ENCODE results near the gene MRPL10.

MRPL10 gene

DNA sequence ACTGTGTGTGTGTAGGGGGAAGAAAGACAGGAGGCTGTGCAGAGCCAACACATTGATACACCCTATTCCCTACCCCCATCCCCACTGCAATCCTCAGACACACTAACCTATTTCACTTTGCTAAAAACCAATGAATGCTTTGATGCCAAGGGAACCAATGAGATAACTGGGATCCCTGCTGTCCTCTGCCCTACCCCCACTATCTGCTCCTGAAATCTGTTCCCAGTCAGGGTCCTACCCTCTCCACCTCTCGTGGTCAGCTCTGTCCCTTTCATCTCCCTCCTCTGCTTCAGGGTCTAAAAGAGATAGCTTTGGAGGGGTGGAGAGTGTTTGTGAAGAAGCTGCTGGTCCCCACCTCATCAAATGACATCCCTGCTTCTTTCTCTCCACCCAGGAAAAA, 38.7 kb upstream of the MRPL10 start:
- no peak overlapping the region for H3K27ac ChIP-seq
- ChIA-PET CTCF (interaction anchor here (0.5 to 0.9 kb wide), 2 partner anchors 19 to 462 kb away, joined by 3 read pairs; partner anchors contain the start of gene SP6), POLR2A (ENCODE audit: low non-redundant PET) (no interaction called here)
- TF ChIP-seq, protein P1, sequence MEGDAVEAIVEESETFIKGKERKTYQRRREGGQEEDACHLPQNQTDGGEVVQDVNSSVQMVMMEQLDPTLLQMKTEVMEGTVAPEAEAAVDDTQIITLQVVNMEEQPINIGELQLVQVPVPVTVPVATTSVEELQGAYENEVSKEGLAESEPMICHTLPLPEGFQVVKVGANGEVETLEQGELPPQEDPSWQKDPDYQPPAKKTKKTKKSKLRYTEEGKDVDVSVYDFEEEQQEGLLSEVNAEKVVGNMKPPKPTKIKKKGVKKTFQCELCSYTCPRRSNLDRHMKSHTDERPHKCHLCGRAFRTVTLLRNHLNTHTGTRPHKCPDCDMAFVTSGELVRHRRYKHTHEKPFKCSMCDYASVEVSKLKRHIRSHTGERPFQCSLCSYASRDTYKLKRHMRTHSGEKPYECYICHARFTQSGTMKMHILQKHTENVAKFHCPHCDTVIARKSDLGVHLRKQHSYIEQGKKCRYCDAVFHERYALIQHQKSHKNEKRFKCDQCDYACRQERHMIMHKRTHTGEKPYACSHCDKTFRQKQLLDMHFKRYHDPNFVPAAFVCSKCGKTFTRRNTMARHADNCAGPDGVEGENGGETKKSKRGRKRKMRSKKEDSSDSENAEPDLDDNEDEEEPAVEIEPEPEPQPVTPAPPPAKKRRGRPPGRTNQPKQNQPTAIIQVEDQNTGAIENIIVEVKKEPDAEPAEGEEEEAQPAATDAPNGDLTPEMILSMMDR (conservative IDR thresholded peaks at IDR 0.05; ENCODE audit: low read depth) = no peak
- DNase-seq (ENCODE audit: low spot score) = no peak

DNA sequence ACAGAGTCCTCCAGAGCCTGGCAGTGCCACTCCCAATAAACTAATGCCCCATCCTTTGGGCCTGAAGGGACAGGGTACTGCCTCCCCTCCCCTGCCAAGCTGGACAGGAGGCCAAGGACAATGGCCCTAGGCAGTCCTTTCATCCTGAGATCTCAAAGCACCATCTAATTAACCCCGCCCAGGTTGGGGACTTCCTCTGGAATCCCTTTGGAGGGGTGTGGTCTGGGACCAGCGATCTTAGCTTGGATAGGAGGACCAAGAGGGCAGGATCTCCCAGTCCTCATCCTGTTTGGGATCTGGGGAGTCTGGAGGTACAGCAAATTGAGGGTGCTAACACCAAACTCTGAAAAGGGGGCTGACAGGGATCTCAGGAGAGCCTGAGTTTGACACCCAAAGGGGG, 37.8 kb upstream of the MRPL10 start:
- CTCF ChIA-PET = interaction anchor here (0.6 to 1.9 kb wide), 2 partner anchors 26 to 944 kb away, joined by 3 to 8 read pairs; no protein-coding TSS in a partner anchor
- no peak for DNase-seq (ENCODE audit: low spot score)
- TF ChIP-seq, protein P1 (conservative IDR thresholded peaks at IDR 0.05; ENCODE audit: low read depth) = no peak
- no peak overlapping the region for H3K27ac ChIP-seq
- POLR2A ChIA-PET (ENCODE audit: low non-redundant PET) = no interaction called here

DNA sequence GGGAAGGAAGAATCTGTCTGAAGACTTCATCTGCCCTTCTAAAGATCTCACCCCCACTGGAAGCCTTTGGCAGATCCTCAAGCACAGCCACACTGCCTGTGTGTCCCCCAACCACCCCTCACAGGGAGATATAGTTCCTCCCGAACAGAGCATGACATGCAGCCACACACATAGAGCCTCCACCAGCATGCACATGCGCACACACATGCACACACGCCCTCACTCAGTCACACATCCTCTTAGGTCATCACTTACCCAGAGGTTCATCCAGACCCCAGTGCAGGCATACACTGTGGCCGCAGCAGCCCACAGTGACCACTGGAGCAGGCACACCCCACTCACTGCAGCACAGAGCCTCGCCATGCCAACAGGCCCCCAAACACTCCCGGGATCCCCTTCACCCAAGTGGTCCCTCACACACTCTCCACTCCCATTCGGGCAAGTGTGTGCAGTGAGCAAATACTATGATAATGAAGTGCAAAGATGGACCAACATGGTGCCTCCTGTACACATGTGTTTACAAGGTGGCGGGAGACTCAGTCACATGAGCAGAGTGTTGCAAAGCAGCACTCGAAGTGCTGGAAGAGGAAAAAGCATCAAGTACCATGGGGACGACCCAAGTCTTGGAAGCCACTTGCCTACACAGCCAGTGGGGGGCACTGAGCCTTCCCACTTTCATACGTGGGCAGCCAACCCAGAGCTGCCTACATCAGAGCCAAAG, 36.6 kb upstream of the MRPL10 start:
- DNase-seq (ENCODE audit: low spot score) = no peak
- H3K27ac ChIP-seq = no peak overlapping the region
- TF ChIP-seq, protein P1 (conservative IDR thresholded peaks at IDR 0.05; ENCODE audit: low read depth) = no peak
- POLR2A ChIA-PET (ENCODE audit: low non-redundant PET) = interaction anchor here (1.0 kb wide), 1 partner anchor 12 kb away, joined by 4 read pairs; no protein-coding TSS in a partner anchor
- CTCF ChIA-PET = interaction anchor here (0.6 to 1.9 kb wide), 3 partner anchors 25 to 1628 kb away, joined by 3 to 8 read pairs (median 3); no protein-coding TSS in a partner anchor

DNA sequence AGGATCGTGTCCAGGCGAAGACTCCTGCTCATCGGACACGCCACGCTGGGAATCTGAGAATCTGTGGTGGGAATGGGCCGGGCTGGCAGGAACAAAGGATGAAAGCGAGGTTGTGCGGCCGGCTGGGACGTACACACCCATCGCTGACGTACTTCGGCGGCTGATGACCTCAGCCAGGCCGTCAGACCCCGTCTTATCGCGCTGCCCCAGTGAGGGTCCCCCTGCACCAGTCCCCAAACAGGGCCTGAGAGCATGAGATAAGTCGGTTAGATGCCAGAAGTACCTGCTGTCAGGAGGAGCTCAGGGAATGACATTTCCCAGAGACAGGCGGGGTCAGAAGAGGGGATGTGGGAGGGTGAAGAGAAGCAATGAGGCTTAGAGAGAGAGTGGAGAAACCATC, 35.6 kb upstream of the MRPL10 start:
- POLR2A ChIA-PET (ENCODE audit: low non-redundant PET) = no interaction called here
- TF ChIP-seq, protein P1 (conservative IDR thresholded peaks at IDR 0.05; ENCODE audit: low read depth) = no peak
- no peak for DNase-seq (ENCODE audit: low spot score)
- H3K27ac ChIP-seq = peak overlapping the region; percentile 13; the same call in 1 of the 2 replicates
- CTCF ChIA-PET = no interaction called here

DNA sequence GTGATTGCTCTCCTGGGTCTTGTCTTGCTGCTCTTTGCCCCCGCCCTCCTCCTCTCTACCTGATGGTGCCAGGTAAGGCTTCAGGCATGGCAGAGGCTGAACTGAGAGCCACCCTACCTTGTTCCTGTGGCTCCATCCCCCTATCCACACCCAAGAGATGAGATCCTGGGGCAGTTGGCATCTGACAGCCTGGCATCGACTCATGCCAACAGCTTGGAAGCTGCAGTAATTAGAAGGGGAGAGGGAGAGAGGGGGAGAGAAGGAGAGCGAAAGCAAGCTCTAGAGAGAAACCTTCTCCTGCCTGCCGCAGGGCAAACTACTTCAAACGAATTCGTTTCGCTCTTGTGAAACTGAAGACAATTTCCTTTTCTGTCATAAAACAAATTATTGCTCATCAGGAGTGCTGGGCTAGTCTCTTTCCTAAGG, 33.5 kb upstream of the MRPL10 start:
- peak; percentile 54 for DNase-seq (ENCODE audit: low spot score)
- CTCF ChIA-PET = interaction anchor here (0.6 to 1.4 kb wide), 4 partner anchors 15 to 1029 kb away, joined by 3 to 6 read pairs (median 4); no protein-coding TSS in a partner anchor
- POLR2A ChIA-PET (ENCODE audit: low non-redundant PET) = interaction anchor here (0.9 kb wide), 1 partner anchor 31 kb away, joined by 4 read pairs; no protein-coding TSS in a partner anchor
- peak overlapping the region; percentile 86 for H3K27ac ChIP-seq
- TF ChIP-seq, protein P1 (conservative IDR thresholded peaks at IDR 0.05; ENCODE audit: low read depth) = no peak

DNA sequence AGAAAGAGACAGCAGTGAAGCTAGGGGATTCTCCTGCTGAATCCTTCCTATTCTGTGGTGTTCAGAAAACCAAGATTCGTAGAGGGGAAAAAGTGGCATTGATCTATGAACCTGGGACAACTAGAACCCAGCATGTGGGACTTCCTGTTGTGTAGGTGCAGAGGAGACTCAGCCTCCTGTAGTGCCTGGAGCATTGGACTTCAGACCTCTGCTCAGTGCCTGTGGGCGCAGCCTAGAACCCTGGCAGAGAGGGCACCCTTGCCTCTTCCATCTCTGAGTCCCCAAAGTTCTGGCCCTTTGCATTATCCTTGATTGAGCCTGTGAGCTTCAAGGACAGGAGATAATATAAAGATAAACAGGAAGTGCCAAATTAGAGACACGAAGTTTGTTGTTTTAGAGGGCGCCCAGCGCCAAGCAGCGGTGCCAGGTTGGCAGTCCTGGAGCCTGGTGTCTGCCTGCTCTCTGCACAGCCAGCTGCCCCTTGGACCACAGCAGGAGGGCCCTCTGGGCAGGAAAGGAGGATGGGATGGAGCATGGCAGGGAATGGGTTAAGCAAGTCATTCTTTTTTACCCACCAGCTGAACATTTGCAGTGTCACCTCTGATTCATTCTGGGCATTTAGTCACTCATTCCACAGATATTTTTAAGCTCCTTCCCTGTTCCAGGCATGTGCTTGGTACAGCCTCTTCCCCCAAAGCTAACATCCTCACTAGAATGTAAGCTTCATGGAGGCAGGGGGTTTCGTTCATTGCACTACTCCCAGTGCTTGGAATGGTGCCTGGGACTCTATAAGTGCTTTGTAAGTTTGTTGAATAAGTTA, 31.5 kb upstream of the MRPL10 start:
- TF ChIP-seq, protein P1 (conservative IDR thresholded peaks at IDR 0.05; ENCODE audit: low read depth) = no peak
- peak; percentile 80 for DNase-seq (ENCODE audit: low spot score)
- CTCF ChIA-PET = interaction anchor here (1.5 kb wide), 1 partner anchor 20 kb away, joined by 5 read pairs; no protein-coding TSS in a partner anchor
- H3K27ac ChIP-seq = peak overlapping the region; percentile 86
- POLR2A ChIA-PET (ENCODE audit: low non-redundant PET) = interaction anchor here (0.5 kb wide), 1 partner anchor 53 kb away, joined by 3 read pairs; no protein-coding TSS in a partner anchor

Measured in RWPE1 (cell line).